ENCODE data around the gene MAPK11.
A peak's percentile ranks its signal among the peaks of the same experiment; 100 is the strongest.

The MAPK11 gene

GRCh38 chr22:50262460-50262911, 7.7 kb downstream of the MAPK11 start:
- TF ChIP-seq CTCF (IDR thresholded peaks at IDR 0.05; ENCODE audit: low read depth, low read length, missing control alignments), result no peak
- H3K4me3 ChIP-seq (replicated peaks; ENCODE audit: low read depth, low read length), result no peak overlapping the region
- DNase-seq (ENCODE audit: extremely low read depth, low read depth), result no peak

- no peak for DNase-seq (ENCODE audit: extremely low read depth, low read depth)
- peak within 1 kb of the TSS; percentile 62 for H3K4me3 ChIP-seq (replicated peaks; ENCODE audit: low read depth, low read length)
- no peak for TF ChIP-seq CTCF (IDR thresholded peaks at IDR 0.05; ENCODE audit: low read depth, low read length, missing control alignments)
Observed at GRCh38 chr22:50261615-50262459, 8.3 kb downstream of the MAPK11 start, which contains the start of gene MAPK12. Gene MAPK12, minus strand, starts transcription at chr22:50261683. Its CDS starts 174 bp downstream, at chr22:50261509.

- no peak for DNase-seq (ENCODE audit: extremely low read depth, low read depth)
- peak overlapping the region; percentile 62 for H3K4me3 ChIP-seq (replicated peaks; ENCODE audit: low read depth, low read length)
- no peak for TF ChIP-seq CTCF (IDR thresholded peaks at IDR 0.05; ENCODE audit: low read depth, low read length, missing control alignments)
Observed at GRCh38 chr22:50260801-50261614, 9.2 kb downstream of the MAPK11 start.

GRCh38 chr22:50260434-50260800, 9.8 kb downstream of the MAPK11 start:
- DNase-seq (ENCODE audit: extremely low read depth, low read depth), result no peak
- no peak for TF ChIP-seq CTCF (IDR thresholded peaks at IDR 0.05; ENCODE audit: low read depth, low read length, missing control alignments)
- H3K4me3 ChIP-seq (replicated peaks; ENCODE audit: low read depth, low read length), result peak overlapping the region; percentile 62

- no peak for DNase-seq (ENCODE audit: extremely low read depth, low read depth)
- TF ChIP-seq CTCF (IDR thresholded peaks at IDR 0.05; ENCODE audit: low read depth, low read length, missing control alignments), result no peak
- H3K4me3 ChIP-seq (replicated peaks; ENCODE audit: low read depth, low read length), result no peak overlapping the region; the same call in 1 of the 2 replicates
Observed at GRCh38 chr22:50259302-50259701, 10.9 kb downstream of the MAPK11 start.

- no peak for TF ChIP-seq CTCF (IDR thresholded peaks at IDR 0.05; ENCODE audit: low read depth, low read length, missing control alignments)
- DNase-seq (ENCODE audit: extremely low read depth, low read depth), result no peak
- no peak overlapping the region for H3K4me3 ChIP-seq (replicated peaks; ENCODE audit: low read depth, low read length)
Observed at GRCh38 chr22:50258361-50259292, 11.6 kb downstream of the MAPK11 start.

All from HFF-Myc (cell line).